Measurements from ENCODE around the gene CD180. TPM values are rescaled to one million over a fixed set of nuclear protein-coding genes. Genes with fewer than 3 reads are reported as not detected.
"Not testable (repeated sequence)": the region's sequence is repeated elsewhere in the genome, so short reads cannot be mapped to it uniquely, and the experiment has no call there.

Gene CD180
- total RNA-seq, 3 donors from 2014 or later: 0.98 to 4.6 (median 2.8) TPM

DNA sequence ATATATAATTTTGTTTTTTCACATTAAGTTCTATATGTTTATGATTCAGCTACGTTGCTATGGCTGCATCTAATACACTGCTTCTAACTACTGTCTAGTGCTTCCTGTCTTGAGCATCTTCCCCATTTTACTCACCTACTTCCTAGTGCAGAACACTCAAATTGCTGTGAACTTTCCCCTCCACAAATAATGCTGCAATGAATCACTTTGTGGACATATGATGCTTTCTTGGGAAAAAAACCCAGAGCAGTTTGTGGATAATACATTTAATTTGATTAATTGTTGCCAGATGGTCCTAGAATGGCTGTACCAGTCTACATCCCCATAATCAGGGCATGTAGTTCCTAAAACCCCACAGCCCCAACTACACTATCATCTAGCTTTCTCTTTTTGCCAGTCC is 18.5 kb downstream of the CD180 start:
- intact Hi-C loops (cut with DNase I; ENCODE audit: low total_unique reads): no loop called here
- H3K27me3 ChIP-seq: no peaks in the 10 kb centered on the region

DNA sequence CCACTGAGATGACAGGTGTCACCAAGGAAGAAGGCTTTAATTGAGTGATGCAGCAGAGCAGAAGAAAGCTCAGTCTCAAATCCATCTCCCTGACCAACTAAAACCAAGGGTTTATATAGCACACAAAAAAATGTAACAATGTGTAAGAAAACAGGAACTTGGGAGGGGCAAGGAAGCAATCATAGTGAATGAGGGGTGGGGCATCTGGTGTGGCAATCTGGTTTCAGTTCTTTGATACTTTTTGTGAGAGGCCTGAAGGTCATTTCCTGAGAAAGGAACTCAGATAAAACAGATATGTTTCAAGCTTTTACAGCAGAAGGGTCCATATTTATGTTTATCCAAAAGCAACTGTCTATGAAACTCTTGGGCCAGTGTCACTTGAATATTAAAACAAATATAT is 19.7 kb downstream of the CD180 start:
- Histone ChIP-seq H3K4me1 (peaks cover 0 to 2% of the 10 kb centered on the region in 2 donors), H3K27me3 (no peaks in the 10 kb centered on the region), H3K4me3 (no peak overlapping the region), H3K27ac (no peak overlapping the region), H3K9me3 (no peaks in the 10 kb centered on the region), H3K36me3 (no peaks in the 10 kb centered on the region)
- no peak for DNase-seq (ENCODE audit: low spot score in 2 of 2)
- TF ChIP-seq POLR2A (IDR thresholded peaks at IDR 0.05) (no peak), POLR2AphosphoS5 (IDR thresholded peaks at IDR 0.05) (no peak)
- TF ChIP-seq, protein P1, sequence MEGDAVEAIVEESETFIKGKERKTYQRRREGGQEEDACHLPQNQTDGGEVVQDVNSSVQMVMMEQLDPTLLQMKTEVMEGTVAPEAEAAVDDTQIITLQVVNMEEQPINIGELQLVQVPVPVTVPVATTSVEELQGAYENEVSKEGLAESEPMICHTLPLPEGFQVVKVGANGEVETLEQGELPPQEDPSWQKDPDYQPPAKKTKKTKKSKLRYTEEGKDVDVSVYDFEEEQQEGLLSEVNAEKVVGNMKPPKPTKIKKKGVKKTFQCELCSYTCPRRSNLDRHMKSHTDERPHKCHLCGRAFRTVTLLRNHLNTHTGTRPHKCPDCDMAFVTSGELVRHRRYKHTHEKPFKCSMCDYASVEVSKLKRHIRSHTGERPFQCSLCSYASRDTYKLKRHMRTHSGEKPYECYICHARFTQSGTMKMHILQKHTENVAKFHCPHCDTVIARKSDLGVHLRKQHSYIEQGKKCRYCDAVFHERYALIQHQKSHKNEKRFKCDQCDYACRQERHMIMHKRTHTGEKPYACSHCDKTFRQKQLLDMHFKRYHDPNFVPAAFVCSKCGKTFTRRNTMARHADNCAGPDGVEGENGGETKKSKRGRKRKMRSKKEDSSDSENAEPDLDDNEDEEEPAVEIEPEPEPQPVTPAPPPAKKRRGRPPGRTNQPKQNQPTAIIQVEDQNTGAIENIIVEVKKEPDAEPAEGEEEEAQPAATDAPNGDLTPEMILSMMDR (IDR thresholded peaks at IDR 0.05): no peak
- intact Hi-C loops (cut with DNase I; ENCODE audit: low total_unique reads): no loop called here

More for the DNA sequence above, 18.5 kb downstream of the CD180 start:
- Histone ChIP-seq H3K9me3 (no peaks in the 10 kb centered on the region), H3K4me3 (no peak overlapping the region), H3K27ac (no peak overlapping the region), H3K36me3 (no peaks in the 10 kb centered on the region), H3K4me1 (peaks cover 0 to 6% of the 10 kb centered on the region in 2 donors)
- TF ChIP-seq POLR2A (IDR thresholded peaks at IDR 0.05) (no peak), POLR2AphosphoS5 (IDR thresholded peaks at IDR 0.05) (no peak)
- TF ChIP-seq, protein P1 (IDR thresholded peaks at IDR 0.05): no peak
- no peak for DNase-seq (ENCODE audit: low spot score in 2 of 2)

DNA sequence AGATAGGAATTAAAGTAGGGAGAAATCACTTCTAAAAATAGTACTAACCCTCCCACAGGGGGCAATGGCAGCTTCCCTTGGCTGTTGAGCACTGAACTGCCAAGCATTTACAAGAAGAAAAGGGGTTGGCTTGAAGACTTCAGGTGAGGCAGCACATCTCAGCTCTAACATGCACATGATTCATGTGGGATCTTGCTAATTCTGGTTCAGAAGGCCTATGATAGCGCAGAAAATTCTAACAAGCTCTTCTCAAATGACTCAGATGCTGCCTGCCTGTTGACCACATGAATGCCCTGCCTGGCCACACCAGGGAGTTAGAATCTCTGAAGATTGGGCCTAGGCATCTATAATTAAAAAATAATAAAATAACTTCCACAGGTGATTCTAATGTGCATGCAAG is 22.6 kb downstream of the CD180 start:
- H3K9me3 ChIP-seq: no peaks in the 10 kb centered on the region
- no peaks in the 10 kb centered on the region for H3K27me3 ChIP-seq
- H3K4me1 ChIP-seq: no peaks in the 10 kb centered on the region
- intact Hi-C loops (cut with DNase I; ENCODE audit: low total_unique reads): no loop called here
- H3K27ac ChIP-seq: no peak overlapping the region
- H3K36me3 ChIP-seq: no peaks in the 10 kb centered on the region
- H3K4me3 ChIP-seq: no peak overlapping the region
- no peak for DNase-seq (ENCODE audit: low spot score in 2 of 2)
- TF ChIP-seq POLR2AphosphoS5 (IDR thresholded peaks at IDR 0.05): no peak
- TF ChIP-seq, protein P1 (IDR thresholded peaks at IDR 0.05): no peak
- no peak for TF ChIP-seq POLR2A (IDR thresholded peaks at IDR 0.05)

DNA sequence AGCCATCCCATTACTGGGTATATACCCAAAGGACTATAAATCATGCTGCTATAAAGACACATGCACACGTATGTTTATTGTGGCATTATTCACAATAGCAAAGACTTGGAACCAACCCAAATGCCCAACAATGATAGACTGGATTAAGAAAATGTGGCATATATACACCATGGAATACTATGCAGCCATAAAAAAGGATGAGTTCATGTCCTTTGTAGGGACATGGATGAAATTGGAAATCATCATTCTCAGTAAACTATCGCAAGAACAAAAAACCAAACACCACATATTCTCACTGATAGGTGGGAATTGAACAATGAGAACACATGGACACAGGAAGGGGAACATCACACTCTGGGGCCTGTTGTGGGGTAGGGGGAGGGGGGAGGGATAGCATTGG is 23.2 kb downstream of the CD180 start:
- H3K4me1 ChIP-seq; H3K9me3 ChIP-seq; H3K36me3 ChIP-seq; DNase-seq (ENCODE audit: low spot score in 2 of 2); H3K27ac ChIP-seq; intact Hi-C loops (cut with DNase I; ENCODE audit: low total_unique reads); H3K4me3 ChIP-seq; H3K27me3 ChIP-seq: not testable (repeated sequence)

DNA sequence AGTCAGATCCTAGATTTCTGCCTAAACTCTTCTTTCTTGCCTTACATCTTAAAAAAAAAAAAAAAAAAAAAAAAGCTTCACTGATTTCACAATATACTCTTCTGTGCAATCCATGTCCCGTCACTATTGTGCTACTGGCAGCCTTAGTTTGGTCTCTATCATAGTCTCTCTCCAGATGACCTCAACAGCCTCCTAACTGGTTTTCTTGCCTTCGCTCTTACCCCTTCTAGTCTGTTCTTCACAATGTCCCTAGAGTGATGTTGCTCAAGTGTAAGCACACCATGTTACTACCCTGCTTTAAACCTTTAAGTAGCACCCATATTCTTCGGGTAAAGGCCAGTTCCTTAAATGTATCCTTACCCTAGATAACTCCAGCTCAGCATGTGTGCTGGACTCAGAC is 25.8 kb downstream of the CD180 start:
- H3K27ac ChIP-seq: no peak overlapping the region
- no peaks in the 10 kb centered on the region for H3K36me3 ChIP-seq
- intact Hi-C loops (cut with DNase I; ENCODE audit: low total_unique reads): no loop called here
- TF ChIP-seq POLR2AphosphoS5 (IDR thresholded peaks at IDR 0.05) (no peak), POLR2A (IDR thresholded peaks at IDR 0.05) (no peak)
- TF ChIP-seq, protein P1 (IDR thresholded peaks at IDR 0.05): no peak
- no peaks in the 10 kb centered on the region for H3K9me3 ChIP-seq
- H3K4me1 ChIP-seq: peaks cover 0 to 3% of the 10 kb centered on the region in 2 donors
- no peaks in the 10 kb centered on the region for H3K27me3 ChIP-seq
- no peak overlapping the region for H3K4me3 ChIP-seq
- DNase-seq (ENCODE audit: low spot score in 2 of 2): no peak

DNA sequence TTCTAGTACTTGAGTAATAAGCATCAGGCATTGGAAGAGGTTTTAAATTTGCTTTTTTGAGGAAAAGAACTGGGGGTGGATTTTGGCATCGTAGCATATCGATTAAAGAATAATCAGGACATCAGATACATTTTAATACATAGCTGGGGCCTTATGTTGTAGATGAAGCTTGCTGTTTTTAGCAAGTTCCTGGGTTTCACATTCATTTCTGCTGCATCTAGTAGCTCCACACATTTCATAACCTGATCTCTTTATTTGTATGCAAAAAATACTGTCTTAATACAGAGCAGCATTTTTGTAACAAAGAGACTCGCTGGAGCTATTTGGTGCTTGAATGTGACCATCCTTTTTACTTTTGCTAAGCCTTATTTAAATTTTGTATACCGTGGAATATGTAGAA is 28.5 kb downstream of the CD180 start:
- no peak overlapping the region for H3K4me3 ChIP-seq
- no peaks in the 10 kb centered on the region for H3K36me3 ChIP-seq
- TF ChIP-seq POLR2A (IDR thresholded peaks at IDR 0.05) (no peak), POLR2AphosphoS5 (IDR thresholded peaks at IDR 0.05) (no peak)
- TF ChIP-seq, protein P1 (IDR thresholded peaks at IDR 0.05): no peak
- H3K9me3 ChIP-seq: no peaks in the 10 kb centered on the region
- H3K27me3 ChIP-seq: no peaks in the 10 kb centered on the region
- peaks cover 0 to 3% of the 10 kb centered on the region in 2 donors for H3K4me1 ChIP-seq
- intact Hi-C loops (cut with DNase I; ENCODE audit: low total_unique reads): no loop called here
- DNase-seq (ENCODE audit: low spot score in 2 of 2): no peak
- H3K27ac ChIP-seq: no peak overlapping the region

Data from breast epithelium (tissue), 4 donors.